SK-N-SH (cell line): Measurements from ENCODE around the gene PRKACA. TPM values are rescaled to one million over a fixed set of nuclear protein-coding genes. Genes with fewer than 3 reads are reported as not detected.

Experiments
- CTCF ChIA-PET: fragments of 300-600, 350-600 bp; formaldehyde crosslinking; extraction: SDS; loops from one replicate; lab custom pipeline; 2021; lab: Yijun Ruan, JAX
- POLR2A ChIA-PET: fragments of 350-600 bp; sonication (Branson Sonifier 250); formaldehyde crosslinking; extraction: SDS; loops from one replicate; lab custom pipeline; 2020; ENCODE audit warnings: antibody characterized with exemption, inconsistent platforms; lab: Yijun Ruan, JAX
- DNase-seq: peaks from one replicate; pipeline ENCODE4 v3.0.0; 2012
- H2AFZ ChIP-seq: fragments of 200-600 bp; sonication (generic); 2 replicates; pipeline ENCODE4 v1.8.1; 2016; ENCODE audit warnings: antibody characterized with exemption, mild to moderate bottlenecking, low read depth
- H3F3A ChIP-seq: fragments of 200-600 bp; sonication (generic); replicated peaks from 2 replicates; pipeline ENCODE3; 2016; ENCODE audit warnings: antibody characterized with exemption, mild to moderate bottlenecking; ENCODE audit not compliant: insufficient read depth
- H3K27ac ChIP-seq, 2 experiments: fragments of 200-500 bp in 1 of 2; fragments of 200-600 bp in 1 of 2; sonication (Bioruptor generic) in 1 of 2; sonication (generic), shearing (Covaris generic) in 1 of 2; 2 replicates each; pipeline versions ENCODE4 v1.5.1 to v1.6.1; 2014 to 2016; ENCODE audit warnings: low read depth in 2 of 2, inconsistent platforms in 1 of 2, low read length in 1 of 2, mild to moderate bottlenecking in 1 of 2, mixed read lengths in 1 of 2
- H3K27me3 ChIP-seq: fragments of 200-600 bp; sonication (generic), shearing (Covaris generic); 2 replicates; pipeline ENCODE4 v1.6.1; 2016; ENCODE audit warnings: mixed run types; ENCODE audit not compliant: insufficient read depth
- H3K36me3 ChIP-seq, 2 experiments: fragments of 200-500 bp in 1 of 2; fragments of 200-600 bp in 1 of 2; sonication (Bioruptor generic) in 1 of 2; sonication (generic) in 1 of 2; replicated peaks in 1 of 2; 2 replicates each; pipeline versions ENCODE3 to v1.5.1; 2014 to 2016; ENCODE audit warnings: low read length in 1 of 2, mild to moderate bottlenecking in 1 of 2; ENCODE audit not compliant: insufficient read depth in 2 of 2, control insufficient read depth in 1 of 2
- H3K4me1 ChIP-seq, 2 experiments: fragments of 200-500 bp in 1 of 2; fragments of 200-600 bp in 1 of 2; sonication (Bioruptor generic) in 1 of 2; sonication (generic), shearing (Covaris generic) in 1 of 2; 2 replicates each; pipeline versions ENCODE4 v1.5.1 to v1.6.1; 2014 to 2016; ENCODE audit warnings: low read depth in 1 of 2, low read length in 1 of 2, mixed run types in 1 of 2; ENCODE audit not compliant: insufficient read depth in 2 of 2, control insufficient read depth in 1 of 2
- H3K4me2 ChIP-seq: fragments of 200-600 bp; sonication (generic), shearing (Covaris generic); 2 replicates; pipeline ENCODE4 v1.6.1; 2017; ENCODE audit warnings: mixed run types
- H3K4me3 ChIP-seq, 2 experiments: fragments of 200-500 bp in 1 of 2; fragments of 200-600 bp in 1 of 2; sonication (Bioruptor generic) in 1 of 2; sonication (generic), shearing (Covaris generic) in 1 of 2; 2 replicates each; pipeline versions ENCODE4 v1.5.1 to v1.8.1; 2014 to 2016; ENCODE audit warnings: low read depth in 2 of 2, inconsistent platforms in 1 of 2, low read length in 1 of 2, mild to moderate bottlenecking in 1 of 2, mixed read lengths in 1 of 2, moderate library complexity in 1 of 2
- H3K79me2 ChIP-seq: fragments of 200-600 bp; sonication (generic); 2 replicates; pipeline ENCODE4 v1.8.1; 2017; ENCODE audit warnings: mild to moderate bottlenecking; ENCODE audit not compliant: insufficient read depth
- H3K9ac ChIP-seq: fragments of 200-600 bp; sonication (generic); 2 replicates; pipeline ENCODE4 v1.6.1; 2017; ENCODE audit warnings: mixed run types
- H3K9me2 ChIP-seq: fragments of 200-600 bp; sonication (generic); 2 replicates; pipeline ENCODE4 v1.6.1; 2017; ENCODE audit warnings: mixed run types
- H3K9me3 ChIP-seq: fragments of 200-600 bp; sonication (generic); 2 replicates; pipeline ENCODE4 v1.6.1; 2017; ENCODE audit warnings: mixed run types, mild to moderate bottlenecking, moderate library complexity
- H4K20me1 ChIP-seq: fragments of 200-600 bp; sonication (generic); 2 replicates; pipeline ENCODE4 v1.6.1; 2017; ENCODE audit warnings: mild to moderate bottlenecking, mixed run types; ENCODE audit not compliant: insufficient read depth
- CHD2 ChIP-seq: fragments of 150-350 bp; IDR thresholded peaks from 2 replicates; pipeline ENCODE4 v1.6.1; 2018; ENCODE audit warnings: low read length; ENCODE audit not compliant: partially characterized antibody
- EP300 ChIP-seq, 2 experiments: IDR thresholded peaks; 2 replicates each; pipeline versions ENCODE4 v1.4.0 to v1.6.1; 2012; ENCODE audit warnings: borderline replicate concordance in 1 of 2, low read depth in 1 of 2, low read length in 1 of 2
- EZH2phosphoT487 ChIP-seq: fragments of 200-600 bp; sonication (generic); IDR thresholded peaks from 2 replicates; pipeline ENCODE4 v1.6.1; 2017; ENCODE audit warnings: low read depth, mixed run types, mild to moderate bottlenecking, antibody characterized with exemption, moderate library complexity, borderline replicate concordance
- FOXM1 ChIP-seq: IDR thresholded peaks from 2 replicates; pipeline ENCODE4 v1.4.0; 2012; ENCODE audit warnings: low read depth, mild to moderate bottlenecking
- GABPA ChIP-seq: IDR thresholded peaks from 2 replicates; pipeline ENCODE4 v1.4.0; 2012; ENCODE audit warnings: low read depth, mild to moderate bottlenecking
- GATA2 ChIP-seq: sonication (generic); formaldehyde crosslinking; IDR thresholded peaks from 2 replicates; pipeline ENCODE4 v1.5.0; 2020; ENCODE audit warnings: mild to moderate bottlenecking, missing genetic modification reagents
- SMC3 ChIP-seq: IDR thresholded peaks from 2 replicates; pipeline ENCODE4 v1.6.1; 2012; ENCODE audit warnings: low read depth, low read length, improper control_type of control experiment
- TAF1 ChIP-seq: IDR thresholded peaks from 2 replicates; pipeline ENCODE4 v1.6.1; 2012; ENCODE audit warnings: low read depth, mild to moderate bottlenecking, low read length, moderate library complexity, borderline replicate concordance
- TEAD4 ChIP-seq: IDR thresholded peaks from 2 replicates; pipeline ENCODE4 v1.4.0; 2012; ENCODE audit warnings: mild to moderate bottlenecking, borderline replicate concordance; ENCODE audit not compliant: insufficient read depth
- USF1 ChIP-seq: IDR thresholded peaks from 2 replicates; pipeline ENCODE4 v1.4.0; 2012; ENCODE audit warnings: low read depth, borderline replicate concordance
- ZBTB33 ChIP-seq: IDR thresholded peaks from 2 replicates; pipeline ENCODE4 v1.4.0; 2012; ENCODE audit warnings: low read depth, borderline replicate concordance
- WGBS: methylation state at CpG from one replicate; pipeline ENCODE4 v1.1.6; 2017; ENCODE audit warnings: low lambda C conversion rate; 5-methylcytosine and 5-hydroxymethylcytosine counted together
- polyA plus RNA-seq, 3 experiments: library from polyadenylated mRNA; depleted of rRNA; stranded (reverse); fragments of >200 nt; gene quantifications; 2 replicates each; pipeline ENCODE4 v1.2.3, GENCODE V29; 2012
- TF ChIP-seq, protein P1 (sequence below): fragments of 150-350 bp; IDR thresholded peaks from 2 replicates; pipeline ENCODE4 v1.6.1; 2017; ENCODE audit warnings: antibody characterized with exemption, low read length, low read depth, borderline replicate concordance
- TF ChIP-seq, protein P2 (sequence below): IDR thresholded peaks from 2 replicates; pipeline ENCODE4; 2012
- TF ChIP-seq, protein P3 (sequence below): fragments of 200-600 bp; sonication (generic); IDR thresholded peaks from 2 replicates; pipeline ENCODE4 v1.6.1; 2017; ENCODE audit warnings: antibody characterized with exemption, mild to moderate bottlenecking, moderate library complexity
- TF ChIP-seq, protein P4 (sequence below): fragments of 150-350 bp; IDR thresholded peaks from 2 replicates; pipeline ENCODE4 v1.6.1; 2016; ENCODE audit warnings: mild to moderate bottlenecking, low read depth, low read length

Gene PRKACA
- polyA plus RNA-seq, 1 of the 3 experiments (the other 2 are of a cell fraction) = 48.4 TPM

- H3K27me3 ChIP-seq = no peaks in the 10 kb centered on the region
- no peaks in the 10 kb centered on the region for H4K20me1 ChIP-seq
- WGBS = 97% methylated on average over 6 of the region's 8 CpGs
- ChIA-PET POLR2A (no interaction called here), CTCF (no interaction called here)
- TF ChIP-seq TEAD4 = no peak
- TF ChIP-seq ZBTB33 = no peak
- no peak for TF ChIP-seq EZH2phosphoT487
- H3K9me2 ChIP-seq = no peaks in the 10 kb centered on the region
- no peaks in the 10 kb centered on the region for H3K9me3 ChIP-seq
- H3K4me1 ChIP-seq = no peaks in the 10 kb centered on the region
- DNase-seq = no peak
- H3K4me3 ChIP-seq = no peak overlapping the region
- peaks cover under 1% of the 10 kb centered on the region for H3F3A ChIP-seq
- H3K36me3 ChIP-seq = peaks cover 0 to 2% of the 10 kb centered on the region in 2 experiments
- no peak overlapping the region for H3K9ac ChIP-seq
- H3K4me2 ChIP-seq = no peak overlapping the region
- no peak overlapping the region for H2AFZ ChIP-seq
- H3K79me2 ChIP-seq = peaks cover 6% of the 10 kb centered on the region; the same call in 1 of the 2 replicates
- no peak overlapping the region for H3K27ac ChIP-seq
Observed at GRCh38 chr19:14127176-14127575, 9.6 kb upstream of the PRKACA start.

DNA sequence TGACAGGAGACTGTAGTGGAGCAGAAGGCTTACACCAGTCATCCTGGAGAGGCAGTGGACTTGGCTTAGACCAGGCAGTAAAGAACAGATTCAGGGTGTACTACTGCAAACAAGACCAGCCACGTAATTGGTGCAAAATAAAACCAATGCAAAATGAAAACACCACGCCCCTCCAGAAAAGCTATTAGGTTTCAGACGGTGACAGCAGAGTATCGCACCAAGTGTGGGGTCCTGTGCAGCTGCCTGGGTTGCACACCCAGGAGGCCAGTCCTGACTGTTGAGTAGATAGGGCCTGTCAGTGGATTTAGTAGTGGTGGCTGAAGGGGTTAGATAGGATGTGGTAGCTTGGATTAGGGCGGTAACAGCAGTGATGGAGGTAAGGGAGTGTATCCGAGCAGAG lies 5.4 kb upstream of the PRKACA start:
- Histone ChIP-seq H3K9ac (no peak overlapping the region), H4K20me1 (no peaks in the 10 kb centered on the region), H3K9me3 (no peaks in the 10 kb centered on the region), H3K9me2 (no peaks in the 10 kb centered on the region), H3F3A (peaks cover 15% of the 10 kb centered on the region), H3K36me3 (peaks cover 0 to 2% of the 10 kb centered on the region in 2 experiments), H3K27ac (no peak overlapping the region), H3K4me1 (peaks cover 11 to 22% of the 10 kb centered on the region in 2 experiments), H3K4me2 (no peak overlapping the region), H2AFZ (no peak overlapping the region), H3K4me3 (no peak overlapping the region), H3K27me3 (no peaks in the 10 kb centered on the region), H3K79me2 (no peaks in the 10 kb centered on the region)
- no peak for DNase-seq
- POLR2A ChIA-PET = interaction anchor here (0.9 kb wide), 1 partner anchor 13 kb away, joined by 3 read pairs; the partner anchor contains the start of gene ASF1B
- WGBS = 98% methylated on average over 6 of the region's 6 CpGs
- CTCF ChIA-PET = interaction anchor here (1.0 to 1.6 kb wide), 3 partner anchors 14 to 283 kb away, joined by 3 to 10 read pairs (median 4); partner anchors contain the start of gene ASF1B
- no peak for TF ChIP-seq GABPA
- TF ChIP-seq, protein P1, sequence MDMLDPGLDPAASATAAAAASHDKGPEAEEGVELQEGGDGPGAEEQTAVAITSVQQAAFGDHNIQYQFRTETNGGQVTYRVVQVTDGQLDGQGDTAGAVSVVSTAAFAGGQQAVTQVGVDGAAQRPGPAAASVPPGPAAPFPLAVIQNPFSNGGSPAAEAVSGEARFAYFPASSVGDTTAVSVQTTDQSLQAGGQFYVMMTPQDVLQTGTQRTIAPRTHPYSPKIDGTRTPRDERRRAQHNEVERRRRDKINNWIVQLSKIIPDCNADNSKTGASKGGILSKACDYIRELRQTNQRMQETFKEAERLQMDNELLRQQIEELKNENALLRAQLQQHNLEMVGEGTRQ = no peak
- TF ChIP-seq USF1 = no peak
- TF ChIP-seq, protein P2, sequence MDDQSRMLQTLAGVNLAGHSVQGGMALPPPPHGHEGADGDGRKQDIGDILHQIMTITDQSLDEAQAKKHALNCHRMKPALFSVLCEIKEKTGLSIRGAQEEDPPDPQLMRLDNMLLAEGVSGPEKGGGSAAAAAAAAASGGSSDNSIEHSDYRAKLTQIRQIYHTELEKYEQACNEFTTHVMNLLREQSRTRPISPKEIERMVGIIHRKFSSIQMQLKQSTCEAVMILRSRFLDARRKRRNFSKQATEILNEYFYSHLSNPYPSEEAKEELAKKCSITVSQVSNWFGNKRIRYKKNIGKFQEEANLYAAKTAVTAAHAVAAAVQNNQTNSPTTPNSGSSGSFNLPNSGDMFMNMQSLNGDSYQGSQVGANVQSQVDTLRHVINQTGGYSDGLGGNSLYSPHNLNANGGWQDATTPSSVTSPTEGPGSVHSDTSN = no peak
- no peak for TF ChIP-seq GATA2 (CRISPR knock-in tag)
- TF ChIP-seq EZH2phosphoT487 = no peak
- TF ChIP-seq, protein P3, sequence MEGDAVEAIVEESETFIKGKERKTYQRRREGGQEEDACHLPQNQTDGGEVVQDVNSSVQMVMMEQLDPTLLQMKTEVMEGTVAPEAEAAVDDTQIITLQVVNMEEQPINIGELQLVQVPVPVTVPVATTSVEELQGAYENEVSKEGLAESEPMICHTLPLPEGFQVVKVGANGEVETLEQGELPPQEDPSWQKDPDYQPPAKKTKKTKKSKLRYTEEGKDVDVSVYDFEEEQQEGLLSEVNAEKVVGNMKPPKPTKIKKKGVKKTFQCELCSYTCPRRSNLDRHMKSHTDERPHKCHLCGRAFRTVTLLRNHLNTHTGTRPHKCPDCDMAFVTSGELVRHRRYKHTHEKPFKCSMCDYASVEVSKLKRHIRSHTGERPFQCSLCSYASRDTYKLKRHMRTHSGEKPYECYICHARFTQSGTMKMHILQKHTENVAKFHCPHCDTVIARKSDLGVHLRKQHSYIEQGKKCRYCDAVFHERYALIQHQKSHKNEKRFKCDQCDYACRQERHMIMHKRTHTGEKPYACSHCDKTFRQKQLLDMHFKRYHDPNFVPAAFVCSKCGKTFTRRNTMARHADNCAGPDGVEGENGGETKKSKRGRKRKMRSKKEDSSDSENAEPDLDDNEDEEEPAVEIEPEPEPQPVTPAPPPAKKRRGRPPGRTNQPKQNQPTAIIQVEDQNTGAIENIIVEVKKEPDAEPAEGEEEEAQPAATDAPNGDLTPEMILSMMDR = no peak
- no peak for TF ChIP-seq FOXM1
- TF ChIP-seq CHD2 = no peak
- no peak for TF ChIP-seq ZBTB33
- no peak for TF ChIP-seq EP300 (IDR thresholded peaks at IDR 0.05; ENCODE audit: borderline replicate concordance in 1 of 2, low read depth in 1 of 2, low read length in 1 of 2)
- TF ChIP-seq TAF1 = no peak
- TF ChIP-seq, protein P4, sequence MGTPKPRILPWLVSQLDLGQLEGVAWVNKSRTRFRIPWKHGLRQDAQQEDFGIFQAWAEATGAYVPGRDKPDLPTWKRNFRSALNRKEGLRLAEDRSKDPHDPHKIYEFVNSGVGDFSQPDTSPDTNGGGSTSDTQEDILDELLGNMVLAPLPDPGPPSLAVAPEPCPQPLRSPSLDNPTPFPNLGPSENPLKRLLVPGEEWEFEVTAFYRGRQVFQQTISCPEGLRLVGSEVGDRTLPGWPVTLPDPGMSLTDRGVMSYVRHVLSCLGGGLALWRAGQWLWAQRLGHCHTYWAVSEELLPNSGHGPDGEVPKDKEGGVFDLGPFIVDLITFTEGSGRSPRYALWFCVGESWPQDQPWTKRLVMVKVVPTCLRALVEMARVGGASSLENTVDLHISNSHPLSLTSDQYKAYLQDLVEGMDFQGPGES = no peak
- TF ChIP-seq SMC3 = no peak
